Progenitor cell of endocrine pancreas (in vitro differentiated cells): ENCODE results near the gene FGF3. TPM values are rescaled to one million over a fixed set of nuclear protein-coding genes. Genes with fewer than 3 reads are reported as not detected.

Experiments
- DNase-seq: peaks from one replicate; pipeline ENCODE4 v3.0.0; 2021; ENCODE audit warnings: low spot score; ENCODE audit not compliant: unreplicated experiment
- H3K27ac Mint-ChIP-seq: 2 replicates; pipeline ENCODE4 v1.8.0; 2021; ENCODE audit warnings: mild to moderate bottlenecking, moderate library complexity, mixed read lengths
- H3K27me3 Mint-ChIP-seq: 2 replicates; pipeline ENCODE4 v1.8.0; 2021; ENCODE audit warnings: mixed read lengths
- H3K36me3 Mint-ChIP-seq: 2 replicates; pipeline ENCODE4 v1.8.0; 2022; ENCODE audit warnings: mixed read lengths; ENCODE audit not compliant: insufficient read depth
- H3K4me1 Mint-ChIP-seq: 2 replicates; pipeline ENCODE4 v1.8.0; 2021; ENCODE audit warnings: low read depth, mixed read lengths
- H3K4me3 Mint-ChIP-seq: 2 replicates; pipeline ENCODE4 v1.8.0; 2021; ENCODE audit warnings: low read depth, mild to moderate bottlenecking, moderate library complexity, mixed read lengths
- H3K9me3 Mint-ChIP-seq: 2 replicates; pipeline ENCODE4 v1.8.0; 2021; ENCODE audit warnings: low read depth, mixed read lengths
- total RNA-seq: library from RNA; stranded (reverse); gene quantifications from 2 replicates; pipeline ENCODE4 v1.2.1, GENCODE V29; 2021
- TF ChIP-seq, protein P1 (sequence below): fragments of 200-600 bp; sonication (generic); IDR thresholded peaks from one replicate; pipeline ENCODE4 v1.5.0; 2021; ENCODE audit warnings: antibody characterized with exemption, mild to moderate bottlenecking; ENCODE audit not compliant: unreplicated experiment

Gene FGF3
- total RNA-seq, 1 donor from 2014 or later, result not detected

GRCh38 chr11:69840371-69841169 lies 21.4 kb upstream of the FGF3 start:
- TF ChIP-seq, protein P1, sequence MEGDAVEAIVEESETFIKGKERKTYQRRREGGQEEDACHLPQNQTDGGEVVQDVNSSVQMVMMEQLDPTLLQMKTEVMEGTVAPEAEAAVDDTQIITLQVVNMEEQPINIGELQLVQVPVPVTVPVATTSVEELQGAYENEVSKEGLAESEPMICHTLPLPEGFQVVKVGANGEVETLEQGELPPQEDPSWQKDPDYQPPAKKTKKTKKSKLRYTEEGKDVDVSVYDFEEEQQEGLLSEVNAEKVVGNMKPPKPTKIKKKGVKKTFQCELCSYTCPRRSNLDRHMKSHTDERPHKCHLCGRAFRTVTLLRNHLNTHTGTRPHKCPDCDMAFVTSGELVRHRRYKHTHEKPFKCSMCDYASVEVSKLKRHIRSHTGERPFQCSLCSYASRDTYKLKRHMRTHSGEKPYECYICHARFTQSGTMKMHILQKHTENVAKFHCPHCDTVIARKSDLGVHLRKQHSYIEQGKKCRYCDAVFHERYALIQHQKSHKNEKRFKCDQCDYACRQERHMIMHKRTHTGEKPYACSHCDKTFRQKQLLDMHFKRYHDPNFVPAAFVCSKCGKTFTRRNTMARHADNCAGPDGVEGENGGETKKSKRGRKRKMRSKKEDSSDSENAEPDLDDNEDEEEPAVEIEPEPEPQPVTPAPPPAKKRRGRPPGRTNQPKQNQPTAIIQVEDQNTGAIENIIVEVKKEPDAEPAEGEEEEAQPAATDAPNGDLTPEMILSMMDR, result no peak
- H3K27me3 Mint-ChIP-seq, result peaks cover 21% of the 10 kb centered on the region
- H3K36me3 Mint-ChIP-seq, result no peaks in the 10 kb centered on the region
- H3K9me3 Mint-ChIP-seq, result no peaks in the 10 kb centered on the region
- no peak overlapping the region for H3K4me3 Mint-ChIP-seq
- H3K4me1 Mint-ChIP-seq, result no peaks in the 10 kb centered on the region
- DNase-seq, result no peak
- no peak overlapping the region for H3K27ac Mint-ChIP-seq

DNA sequence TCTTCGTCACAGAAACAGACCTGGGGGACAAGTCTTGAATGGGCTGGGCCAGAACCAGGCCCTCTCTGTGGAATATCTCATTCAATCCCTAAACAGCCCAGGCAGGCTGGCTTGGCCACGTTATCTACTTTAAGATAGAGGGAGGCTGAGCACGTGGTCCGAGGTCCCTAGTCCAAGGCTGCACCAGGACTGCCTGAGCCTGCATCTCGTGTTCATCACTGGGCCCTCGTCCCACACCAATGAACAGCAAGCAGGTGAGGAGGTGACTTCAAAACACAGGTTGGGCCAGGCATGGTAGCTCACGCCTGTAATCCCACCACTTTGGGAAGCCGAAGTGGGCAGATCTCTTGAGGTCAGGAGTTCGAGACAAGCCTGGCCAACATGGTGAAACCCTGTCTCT lies 20.3 kb upstream of the FGF3 start:
- Mint-ChIP-seq H3K9me3 (no peaks in the 10 kb centered on the region), H3K27ac (no peak overlapping the region), H3K36me3 (no peaks in the 10 kb centered on the region), H3K4me3 (no peak overlapping the region), H3K4me1 (no peaks in the 10 kb centered on the region), H3K27me3 (peaks cover 21% of the 10 kb centered on the region)
- no peak for DNase-seq
- TF ChIP-seq, protein P1, result no peak

DNA sequence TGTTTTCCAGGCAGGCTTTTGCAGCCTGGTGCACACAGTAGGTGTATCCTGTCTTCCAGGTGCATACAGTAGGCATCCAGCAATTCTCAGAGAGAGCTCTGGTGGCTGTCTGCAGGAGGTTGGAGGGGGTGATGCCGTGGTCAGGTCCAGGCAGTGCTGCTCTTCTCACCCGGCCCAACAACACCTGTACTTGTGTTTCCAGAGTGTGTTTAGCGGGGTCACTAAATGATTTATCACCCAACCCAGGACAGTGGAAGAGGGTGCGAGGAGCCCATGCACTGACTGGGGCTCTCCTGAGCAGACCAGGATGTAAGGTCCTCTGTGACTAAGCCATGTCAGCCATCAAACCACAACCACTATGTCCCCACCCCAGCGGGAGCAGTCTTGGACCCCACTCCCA lies 18.6 kb upstream of the FGF3 start:
- Mint-ChIP-seq H3K27me3 (peaks cover 30% of the 10 kb centered on the region), H3K4me1 (no peaks in the 10 kb centered on the region), H3K4me3 (no peak overlapping the region), H3K9me3 (no peaks in the 10 kb centered on the region), H3K27ac (no peak overlapping the region), H3K36me3 (no peaks in the 10 kb centered on the region)
- DNase-seq, result no peak
- TF ChIP-seq, protein P1, result no peak

DNA sequence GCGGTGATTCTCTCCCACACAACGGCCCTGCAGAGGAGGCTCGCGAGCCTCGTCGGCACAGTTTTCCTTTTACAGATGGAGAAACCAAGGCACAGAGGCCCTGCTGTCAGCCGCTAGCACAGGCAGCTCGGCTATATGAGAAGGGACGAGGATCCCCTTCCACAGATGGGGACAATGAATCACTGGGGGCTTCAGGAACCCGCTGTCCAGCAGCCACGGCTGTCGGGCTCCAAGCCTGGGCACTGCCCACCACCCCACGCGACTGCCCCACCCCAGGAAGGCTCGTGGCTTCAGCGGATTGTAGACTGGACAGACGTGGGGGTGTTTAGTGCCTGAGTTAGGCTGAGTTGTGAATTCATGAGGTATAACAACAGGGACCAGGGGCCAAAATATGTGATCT lies 17.2 kb upstream of the FGF3 start:
- TF ChIP-seq, protein P1, result no peak
- Mint-ChIP-seq H3K36me3 (no peaks in the 10 kb centered on the region), H3K27me3 (peaks cover 33% of the 10 kb centered on the region), H3K4me3 (no peak overlapping the region), H3K9me3 (no peaks in the 10 kb centered on the region), H3K27ac (no peak overlapping the region), H3K4me1 (no peaks in the 10 kb centered on the region)
- no peak for DNase-seq

DNA sequence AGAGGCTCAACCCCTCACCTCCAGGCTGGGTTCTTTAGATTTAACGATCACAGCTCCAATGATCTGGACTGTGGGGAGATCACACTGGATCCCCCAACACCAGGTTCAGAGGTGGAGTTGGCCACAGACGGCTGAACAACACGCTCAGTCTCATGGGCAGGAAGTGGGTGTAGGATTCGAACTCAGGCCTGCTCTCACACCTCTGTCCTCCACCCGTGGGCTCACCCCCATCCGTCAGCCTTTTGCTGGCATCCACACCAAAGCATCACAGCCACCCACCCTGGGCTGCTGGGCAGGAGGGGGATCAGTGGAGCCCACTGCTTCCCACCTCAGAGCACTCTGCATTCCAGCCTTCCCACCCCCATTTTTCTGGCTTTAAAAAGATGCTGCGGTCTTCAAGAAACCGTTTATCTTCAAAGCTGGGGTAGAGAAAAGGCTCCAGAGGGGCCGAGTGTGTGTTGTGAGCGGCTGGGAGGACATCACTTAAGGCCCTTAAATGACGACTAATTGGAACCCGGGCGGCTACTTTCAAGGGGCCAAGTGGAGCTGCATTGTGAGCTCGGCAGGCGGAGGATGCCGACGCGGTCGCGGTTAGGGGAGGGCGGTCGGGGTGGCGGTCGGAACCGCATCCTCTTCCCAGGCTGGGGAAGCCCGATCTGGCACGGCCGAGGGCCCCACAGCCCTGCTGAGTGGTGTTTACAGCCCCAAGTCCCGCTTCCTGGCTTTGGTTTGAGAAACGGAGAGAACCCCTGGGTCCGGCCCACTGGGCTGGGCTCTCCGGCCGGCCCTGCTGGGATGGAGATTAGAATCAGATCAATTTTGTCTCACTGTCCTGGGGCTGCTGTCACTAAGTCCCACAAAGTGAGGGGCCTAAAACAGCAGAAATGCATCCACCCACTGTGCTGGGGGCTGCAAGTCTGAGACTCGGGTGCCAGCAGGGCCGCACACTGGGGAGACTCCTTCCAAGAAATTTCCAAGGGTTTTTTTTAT lies 15.9 kb upstream of the FGF3 start:
- DNase-seq, result no peak
- Mint-ChIP-seq H3K36me3 (no peaks in the 10 kb centered on the region), H3K27me3 (peaks cover 28% of the 10 kb centered on the region), H3K4me3 (no peak overlapping the region), H3K27ac (no peak overlapping the region), H3K4me1 (no peaks in the 10 kb centered on the region), H3K9me3 (no peaks in the 10 kb centered on the region)
- TF ChIP-seq, protein P1, result no peak
